Activated CD4-positive, alpha-beta T cell treated with anti-CD3 and anti-CD28 coated beads, Interleukin-2, amount 50 U/mL, for 16 hours (primary cell): ENCODE data around the gene IL10RB.
"Not testable (repeated sequence)": the region's sequence is repeated elsewhere in the genome, so short reads cannot be mapped to it uniquely, and the experiment has no call there.

Experiments used
- DNase-seq: peaks from one replicate; pipeline ENCODE4 v3.0.0-alpha.2; 2020

Gene IL10RB

DNA sequence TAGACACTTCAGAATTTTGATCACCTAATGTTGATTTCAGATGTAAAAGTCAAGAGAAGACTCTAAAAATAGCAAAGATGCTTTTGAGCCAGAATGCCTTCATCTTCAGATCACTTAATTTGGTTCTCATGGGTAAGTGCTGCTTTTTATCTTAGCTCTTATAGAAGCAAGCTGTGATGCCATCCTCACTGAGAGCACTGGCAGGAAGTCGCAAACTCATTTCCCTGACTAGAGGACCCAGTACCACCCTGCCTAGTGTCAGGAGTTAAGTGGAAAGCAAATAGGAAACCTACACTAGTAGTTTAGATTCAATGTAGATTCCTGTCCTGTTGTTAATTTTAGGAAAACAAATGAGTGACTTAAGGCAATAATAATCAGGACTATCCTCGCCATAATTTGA lies 24.3 kb upstream of the IL10RB start:
- no peak for DNase-seq

- DNase-seq = not testable (repeated sequence)
These were observed 23.3 kb upstream of the IL10RB start for GRCh38 chr21:33242846-33243245.

- DNase-seq = peak; percentile 35
These were observed 21.9 kb upstream of the IL10RB start for GRCh38 chr21:33244082-33244778.

DNA sequence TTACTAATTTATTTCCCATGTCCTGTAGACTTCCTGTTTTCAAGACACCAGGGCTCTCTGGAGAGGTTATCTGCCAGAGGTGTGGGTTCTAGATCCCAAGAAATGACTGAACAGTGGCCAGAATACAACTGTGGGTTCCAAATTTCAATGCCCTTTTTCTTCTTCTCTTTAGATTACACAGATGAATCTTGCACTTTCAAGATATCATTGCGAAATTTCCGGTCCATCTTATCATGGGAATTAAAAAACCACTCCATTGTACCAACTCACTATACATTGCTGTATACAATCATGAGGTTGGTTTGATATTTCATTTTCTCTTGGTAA lies 21.4 kb upstream of the IL10RB start:
- DNase-seq = no peak

DNA sequence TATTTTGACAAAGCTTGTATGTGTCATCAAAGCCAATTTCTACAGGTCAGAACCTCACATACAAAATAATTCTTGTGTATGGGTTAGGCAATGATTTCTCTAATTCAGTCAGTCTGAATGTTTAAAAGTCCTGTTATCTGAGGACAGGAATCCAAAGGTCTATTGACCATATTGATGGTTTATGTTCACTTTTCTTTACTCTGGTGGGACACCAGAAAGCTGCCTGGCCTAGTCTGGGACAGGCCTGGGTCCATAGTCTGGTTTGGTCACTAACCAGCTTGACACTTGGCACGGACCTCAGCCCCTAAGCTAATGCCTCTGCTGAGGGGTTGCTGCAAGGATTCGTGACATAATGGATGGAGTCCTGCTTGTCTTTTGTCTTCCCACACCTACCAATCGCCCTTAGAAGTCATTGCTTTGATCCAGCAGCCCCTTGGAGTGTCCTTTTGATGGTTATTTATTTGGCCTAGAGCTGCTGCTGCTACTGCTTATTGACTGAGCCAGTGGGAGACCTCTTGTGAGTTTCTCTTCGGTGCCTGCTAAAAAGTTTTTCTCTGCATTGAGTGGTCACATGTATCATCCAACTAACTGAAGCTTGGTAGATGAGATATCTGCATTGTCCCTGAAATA lies 20.8 kb upstream of the IL10RB start:
- DNase-seq = no peak

DNA sequence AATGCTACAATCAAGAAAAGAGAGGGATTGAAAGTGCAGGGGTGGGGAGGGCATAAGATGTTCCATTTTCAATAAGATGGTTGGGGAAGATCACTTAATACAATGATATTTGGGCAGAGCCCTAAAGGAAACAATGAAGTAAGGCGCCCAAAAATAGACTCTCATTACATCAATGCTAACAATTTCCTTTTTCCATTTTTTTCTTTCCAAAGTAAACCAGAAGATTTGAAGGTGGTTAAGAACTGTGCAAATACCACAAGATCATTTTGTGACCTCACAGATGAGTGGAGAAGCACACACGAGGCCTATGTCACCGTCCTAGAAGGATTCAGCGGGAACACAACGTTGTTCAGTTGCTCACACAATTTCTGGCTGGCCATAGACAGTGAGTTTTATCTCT lies 19.7 kb upstream of the IL10RB start:
- no peak for DNase-seq

GRCh38 chr21:33246963-33247362 lies 19.2 kb upstream of the IL10RB start:
- no peak for DNase-seq

- DNase-seq = no peak
These were observed 18.6 kb upstream of the IL10RB start for GRCh38 chr21:33247599-33247998.

DNA sequence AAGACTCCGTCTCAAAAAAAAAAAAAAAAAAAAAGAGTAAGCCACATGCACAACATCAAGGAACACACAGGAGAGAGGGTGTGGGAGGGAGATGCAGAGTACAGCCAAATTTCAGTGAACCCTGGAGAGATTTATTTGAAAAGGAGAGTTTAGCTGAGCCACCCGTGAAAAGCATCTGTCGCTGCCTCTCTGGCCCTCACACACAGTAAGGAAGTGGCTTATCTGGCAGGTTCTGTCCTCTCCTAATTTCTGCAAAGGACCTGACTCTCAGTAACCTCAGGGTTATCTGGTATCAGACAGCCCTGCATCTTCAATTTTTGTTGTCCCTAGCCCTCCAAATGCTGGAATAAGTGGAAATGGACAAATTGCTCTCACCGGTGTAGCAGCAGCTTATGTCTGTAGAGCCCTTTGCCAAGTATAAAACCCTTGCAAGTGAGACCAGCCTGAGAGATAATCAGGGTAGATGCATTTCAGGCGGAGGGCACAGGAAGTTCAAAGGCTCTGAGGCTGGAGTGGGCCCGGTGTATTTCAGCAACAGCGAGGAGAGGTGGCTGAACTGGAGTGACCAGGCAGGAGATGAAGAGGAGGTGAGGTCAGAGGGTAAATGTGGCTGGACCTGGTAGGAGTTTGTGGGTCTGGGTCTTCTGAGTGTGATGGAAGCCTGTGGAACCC lies 16.7 kb upstream of the IL10RB start:
- DNase-seq = no peak

DNA sequence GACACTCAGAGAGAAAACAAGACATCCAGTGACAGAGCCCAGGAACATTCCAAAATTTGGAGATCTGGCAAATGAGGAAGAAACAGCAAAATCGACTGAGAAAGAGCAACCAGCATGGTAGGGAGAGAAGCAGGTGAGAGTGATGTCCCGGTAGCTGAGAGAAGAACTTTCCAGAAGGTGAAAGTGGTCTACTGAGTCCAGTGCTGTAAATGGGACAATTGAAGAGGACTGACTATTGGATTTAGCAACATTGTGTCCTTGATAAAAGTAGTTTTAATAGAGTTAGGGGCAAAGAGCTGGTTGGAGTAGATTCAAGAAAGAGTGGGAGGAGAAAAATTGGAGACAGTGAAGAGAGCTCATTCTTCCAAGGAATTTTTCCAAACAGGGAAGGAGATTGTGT lies 15.0 kb upstream of the IL10RB start:
- no peak for DNase-seq

DNA sequence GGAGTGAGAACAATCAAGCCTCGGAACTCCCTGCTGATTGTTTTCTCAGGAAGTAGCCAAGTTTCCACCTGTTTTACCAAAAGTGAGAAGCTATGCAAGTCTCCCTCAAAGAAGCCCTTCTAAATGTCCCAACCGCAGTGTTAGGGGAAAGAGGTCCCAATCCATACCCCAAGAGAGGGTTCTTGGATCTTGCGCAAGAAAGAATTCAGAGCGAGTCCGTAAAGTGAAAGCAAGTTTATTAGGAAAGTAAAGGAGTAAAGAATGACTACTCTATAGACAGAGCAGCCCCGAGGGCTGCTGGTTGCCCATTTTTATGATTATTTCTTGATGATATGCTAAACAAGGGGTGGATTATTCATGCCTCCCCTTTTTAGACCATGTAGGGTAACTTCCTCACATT lies 12.8 kb upstream of the IL10RB start:
- not testable (repeated sequence) for DNase-seq

DNA sequence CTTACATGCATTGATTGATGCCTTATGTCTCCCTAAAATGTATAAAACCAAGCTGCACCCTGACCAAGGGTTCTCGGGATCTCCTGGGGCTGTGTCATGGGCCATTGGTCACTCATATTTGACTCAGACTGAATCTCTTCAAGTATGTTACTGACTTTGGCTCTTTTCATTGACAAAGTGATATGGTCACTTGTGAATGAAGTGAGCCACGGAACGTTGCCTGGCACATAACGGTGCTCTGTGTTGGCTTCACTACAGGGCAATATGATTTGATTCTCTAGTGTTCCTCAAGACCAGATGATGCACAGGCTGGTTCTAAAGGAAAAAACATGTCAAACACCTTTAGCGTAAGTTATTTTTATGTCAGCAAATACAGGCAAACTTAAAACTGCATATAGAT lies 11.4 kb upstream of the IL10RB start:
- DNase-seq = no peak

DNA sequence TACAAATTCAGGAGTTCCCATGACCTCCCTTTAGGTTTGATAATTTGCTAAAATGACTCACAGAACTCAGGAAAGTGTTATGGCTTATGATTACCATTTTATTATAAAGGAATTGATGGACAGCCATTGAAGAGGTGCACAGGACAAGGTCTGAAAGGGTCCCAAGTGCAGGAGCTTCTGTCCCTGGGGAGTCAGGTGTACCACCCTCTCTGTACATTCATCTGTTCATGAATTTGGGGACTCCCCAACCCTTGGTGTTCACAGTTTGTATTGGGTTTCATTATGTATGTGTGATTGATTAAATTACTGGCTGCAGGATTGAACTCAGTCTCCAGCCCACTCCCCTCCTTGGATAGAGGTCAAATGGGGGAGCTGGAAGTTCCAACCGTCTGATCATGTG lies 10.8 kb upstream of the IL10RB start:
- DNase-seq = no peak

GRCh38 chr21:33256019-33256418 lies 10.1 kb upstream of the IL10RB start:
- peak; percentile 73 for DNase-seq

GRCh38 chr21:33257094-33257803 lies 8.9 kb upstream of the IL10RB start:
- DNase-seq = no peak

DNA sequence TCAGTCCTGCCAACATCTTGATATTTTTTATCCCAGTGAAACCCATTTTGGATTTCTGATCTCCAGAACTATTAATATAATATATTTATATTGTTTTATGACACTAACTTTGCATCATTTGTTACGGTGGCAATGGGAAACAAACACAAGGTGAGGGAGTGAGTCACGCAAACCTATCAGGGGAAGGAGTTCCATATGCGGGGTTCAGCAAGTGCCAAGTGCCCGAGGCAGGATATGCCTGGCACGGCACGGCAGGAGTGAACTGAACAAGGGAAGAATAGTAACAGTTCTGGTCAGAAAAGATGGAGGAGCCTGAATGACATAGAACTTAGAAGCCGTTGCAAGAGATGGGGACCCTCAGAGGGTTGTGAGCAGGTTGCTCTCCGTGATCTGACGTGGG lies 7.7 kb upstream of the IL10RB start:
- no peak for DNase-seq

- DNase-seq = no peak
These were observed 6.7 kb upstream of the IL10RB start for GRCh38 chr21:33259428-33259827.

DNA sequence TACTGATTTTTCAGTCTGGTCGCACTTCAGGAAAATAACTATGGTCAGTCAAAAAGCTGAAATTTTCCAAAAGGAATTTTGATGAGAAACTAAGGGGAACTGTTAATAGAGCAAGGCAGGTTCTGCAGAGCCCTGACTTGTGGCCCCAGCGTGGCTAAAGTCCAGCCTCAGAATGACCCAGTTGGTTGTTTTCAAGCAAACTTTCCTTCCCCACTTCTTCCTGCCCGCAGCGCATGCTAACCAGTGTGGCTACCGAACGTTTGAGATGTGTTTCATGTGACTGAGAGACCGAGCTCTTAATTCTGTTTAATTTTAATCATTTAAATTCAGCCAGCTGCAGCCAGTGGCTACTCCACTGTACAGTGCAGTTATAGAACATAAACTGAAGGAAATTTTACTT lies 6.2 kb upstream of the IL10RB start:
- no peak for DNase-seq

DNA sequence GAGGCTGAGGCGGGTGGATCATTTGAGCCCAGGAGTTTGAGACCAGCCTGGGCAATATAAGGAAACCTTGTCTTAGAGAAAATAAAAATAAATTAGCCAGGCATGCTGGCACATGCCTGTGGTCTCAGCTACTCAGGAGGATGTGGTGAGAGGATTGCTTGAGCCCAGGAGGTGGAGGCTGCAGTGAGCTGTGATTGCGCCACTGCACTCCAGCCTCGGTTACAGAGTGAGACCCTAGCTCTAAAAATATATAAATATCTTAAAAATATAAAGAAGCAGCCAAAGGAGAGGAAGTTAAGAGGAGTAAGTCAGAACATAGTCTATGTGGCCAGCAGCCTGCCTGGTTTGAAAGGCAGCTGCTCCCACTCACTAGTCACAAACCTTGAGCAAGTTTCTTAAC lies 4.5 kb upstream of the IL10RB start:
- no peak for DNase-seq

DNA sequence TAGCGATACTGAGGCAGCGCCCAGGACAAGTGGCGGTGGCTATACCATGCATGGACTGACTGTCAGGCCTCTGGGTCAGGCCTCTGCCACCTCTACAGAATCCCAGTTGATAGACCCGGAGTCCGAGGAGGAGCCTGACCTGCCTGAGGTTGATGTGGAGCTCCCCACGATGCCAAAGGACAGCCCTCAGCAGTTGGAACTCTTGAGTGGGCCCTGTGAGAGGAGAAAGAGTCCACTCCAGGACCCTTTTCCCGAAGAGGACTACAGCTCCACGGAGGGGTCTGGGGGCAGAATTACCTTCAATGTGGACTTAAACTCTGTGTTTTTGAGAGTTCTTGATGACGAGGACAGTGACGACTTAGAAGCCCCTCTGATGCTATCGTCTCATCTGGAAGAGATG lies 3.2 kb upstream of the IL10RB start:
- DNase-seq = no peak

- no peak for DNase-seq
These were observed 1.6 kb upstream of the IL10RB start for GRCh38 chr21:33264561-33264960.

DNA sequence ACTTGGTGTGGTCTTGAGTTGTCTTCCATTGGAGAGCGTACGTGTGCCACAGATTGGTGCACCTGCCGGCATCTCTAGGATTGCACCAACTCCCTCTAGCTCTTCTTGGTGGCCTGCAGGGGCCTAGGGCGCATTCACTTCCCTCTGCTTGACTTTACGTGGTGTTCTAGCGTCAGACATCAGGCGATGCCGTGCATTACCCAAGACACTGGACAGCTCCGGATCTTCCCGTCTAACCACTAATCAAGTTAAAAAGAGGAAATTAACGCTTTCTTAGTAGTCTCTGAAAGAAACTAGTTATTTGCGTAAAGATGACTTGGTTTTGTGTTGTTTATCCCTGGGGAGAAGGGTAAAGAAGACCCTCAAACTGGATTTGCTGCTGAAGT lies 510 bp upstream of the IL10RB start:
- DNase-seq = peak; percentile 8

DNA sequence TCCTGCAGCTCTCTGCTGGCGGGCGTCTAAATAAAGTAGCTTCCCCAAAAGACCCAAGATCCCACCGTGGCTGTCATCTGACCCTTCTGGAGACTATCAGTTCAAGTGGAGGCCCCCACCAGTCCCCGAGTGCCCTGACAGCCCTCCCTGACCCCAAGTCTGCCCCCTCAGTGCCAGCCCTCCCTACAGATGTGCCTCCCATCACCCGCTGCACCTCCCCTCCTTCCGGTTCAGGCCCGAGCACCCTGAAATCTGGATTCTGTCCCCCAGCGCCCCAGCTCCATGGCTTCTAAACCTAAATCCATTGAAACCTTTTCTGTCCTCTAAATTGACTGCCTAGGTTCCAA lies 595 bp downstream of the IL10RB start:
- peak; percentile 18 for DNase-seq

- no peak for DNase-seq
These were observed 1.1 kb downstream of the IL10RB start for GRCh38 chr21:33267250-33267649.
